Measurements from ENCODE around the gene UBE2QL1. TPM values are rescaled to one million over a fixed set of nuclear protein-coding genes. Genes with fewer than 3 reads are reported as not detected.

Gene UBE2QL1
- total RNA-seq, 2 experiments from 2014 or later, result 0.33 to 0.45 TPM

- H3K4me1 Mint-ChIP-seq (ENCODE audit: low read depth), result no peaks in the 10 kb centered on the region
- no peaks in the 10 kb centered on the region for H3K36me3 Mint-ChIP-seq (ENCODE audit: low read depth)
- no peak overlapping the region for H3K4me3 ChIP-seq (ENCODE audit: low read length)
- H3K27me3 Mint-ChIP-seq, result peaks cover 7% of the 10 kb centered on the region
- ATAC-seq (ENCODE audit: poor library complexity), result no peak
- peaks cover 3% of the 10 kb centered on the region for H3K9me3 Mint-ChIP-seq
- ChIA-PET CTCF (no interaction called here), POLR2A (no interaction called here)
- H3K4me3 Mint-ChIP-seq, result no peak overlapping the region
- no peaks in the 10 kb centered on the region for H3K4me1 ChIP-seq (ENCODE audit: insufficient read depth, low read length)
- intact Hi-C loops (cut with DNase I, micrococcal nuclease), result no loop called here
- peaks cover 0 to 6% of the 10 kb centered on the region in 2 experiments for H3K27me3 ChIP-seq (ENCODE audit: control insufficient read depth in 1 of 2, insufficient read depth in 2 of 2, low read length in 2 of 2)
- no peak for DNase-seq
- no peaks in the 10 kb centered on the region for H3K36me3 ChIP-seq (ENCODE audit: insufficient read depth, low read length)
- no peaks in the 10 kb centered on the region for H3K9me3 ChIP-seq (ENCODE audit: control insufficient read depth in 1 of 2, insufficient read depth in 1 of 2, low read length in 2 of 2)
- no peak for TF ChIP-seq CTCF (IDR thresholded peaks at IDR 0.05)
- H3K27ac Mint-ChIP-seq, result no peak overlapping the region
- no peak overlapping the region for H3K27ac ChIP-seq (ENCODE audit: low read depth in 1 of 2, low read length in 2 of 2)
Observed at GRCh38 chr5:6498968-6499367, 50.3 kb downstream of the UBE2QL1 start.

- Histone ChIP-seq H3K27me3 (ENCODE audit: control insufficient read depth in 1 of 2, insufficient read depth in 2 of 2, low read length in 2 of 2) (peaks cover 8 to 11% of the 10 kb centered on the region in 2 experiments), H3K36me3 (ENCODE audit: insufficient read depth, low read length) (no peaks in the 10 kb centered on the region), H3K27ac (ENCODE audit: low read depth in 1 of 2, low read length in 2 of 2) (no peak overlapping the region), H3K9me3 (ENCODE audit: control insufficient read depth in 1 of 2, insufficient read depth in 1 of 2, low read length in 2 of 2) (peaks cover 0 to 4% of the 10 kb centered on the region in 2 experiments), H3K4me3 (ENCODE audit: low read length) (no peak overlapping the region), H3K4me1 (ENCODE audit: insufficient read depth, low read length) (no peaks in the 10 kb centered on the region)
- DNase-seq (no peak), ATAC-seq (ENCODE audit: poor library complexity) (no peak)
- intact Hi-C loops (cut with DNase I, micrococcal nuclease), result no loop called here
- no peak overlapping the region for H3K4me3 Mint-ChIP-seq
- H3K36me3 Mint-ChIP-seq (ENCODE audit: low read depth), result no peaks in the 10 kb centered on the region
- no peak overlapping the region for H3K27ac Mint-ChIP-seq
- peaks cover 3% of the 10 kb centered on the region for H3K9me3 Mint-ChIP-seq
- H3K4me1 Mint-ChIP-seq (ENCODE audit: low read depth), result no peaks in the 10 kb centered on the region
- TF ChIP-seq CTCF (IDR thresholded peaks at IDR 0.05), result no peak
- CTCF ChIA-PET, result no interaction called here
- H3K27me3 Mint-ChIP-seq, result peaks cover 30% of the 10 kb centered on the region
- POLR2A ChIA-PET, result no interaction called here
Observed at GRCh38 chr5:6501701-6502100, 53.0 kb downstream of the UBE2QL1 start.

GRCh38 chr5:6502421-6502820 is 53.8 kb downstream of the UBE2QL1 start:
- Histone ChIP-seq H3K4me1 (ENCODE audit: insufficient read depth, low read length) (no peaks in the 10 kb centered on the region), H3K4me3 (ENCODE audit: low read length) (no peak overlapping the region), H3K27ac (ENCODE audit: low read depth in 1 of 2, low read length in 2 of 2) (no peak overlapping the region), H3K36me3 (ENCODE audit: insufficient read depth, low read length) (no peaks in the 10 kb centered on the region), H3K9me3 (ENCODE audit: control insufficient read depth in 1 of 2, insufficient read depth in 1 of 2, low read length in 2 of 2) (peaks cover 0 to 5% of the 10 kb centered on the region in 2 experiments), H3K27me3 (ENCODE audit: control insufficient read depth in 1 of 2, insufficient read depth in 2 of 2, low read length in 2 of 2) (peaks cover 9 to 11% of the 10 kb centered on the region in 2 experiments)
- no peak overlapping the region for H3K4me3 Mint-ChIP-seq
- DNase-seq, result no peak
- ATAC-seq (ENCODE audit: poor library complexity), result no peak
- H3K4me1 Mint-ChIP-seq (ENCODE audit: low read depth), result no peaks in the 10 kb centered on the region
- POLR2A ChIA-PET, result no interaction called here
- H3K9me3 Mint-ChIP-seq, result peaks cover 3% of the 10 kb centered on the region
- TF ChIP-seq CTCF (IDR thresholded peaks at IDR 0.05), result no peak
- H3K36me3 Mint-ChIP-seq (ENCODE audit: low read depth), result no peaks in the 10 kb centered on the region
- intact Hi-C loops (cut with DNase I, micrococcal nuclease), result no loop called here
- H3K27ac Mint-ChIP-seq, result no peak overlapping the region
- H3K27me3 Mint-ChIP-seq, result peaks cover 35% of the 10 kb centered on the region
- CTCF ChIA-PET, result no interaction called here

All from CD4-positive, alpha-beta T cell (primary cell).